OCI-LY7 (cell line): ENCODE results near the gene GRID1.

ENCODE experiments used
- EZH2phosphoT487 ChIP-seq: fragments of 200-600 bp; sonication (generic); IDR thresholded peaks from 2 replicates; pipeline ENCODE4 v1.6.1; 2018; ENCODE audit warnings: low read depth, borderline replicate concordance, mild to moderate bottlenecking, mixed run types, antibody characterized with exemption, low read length, moderate library complexity, mixed read lengths
- TF ChIP-seq, protein P1 (sequence below): fragments of 200-600 bp; sonication (generic); conservative IDR thresholded peaks from 2 replicates; pipeline ENCODE4 v1.5.1; 2014; ENCODE audit warnings: mild to moderate bottlenecking, antibody characterized with exemption, low read length, moderate library complexity, mixed read lengths

DNA sequence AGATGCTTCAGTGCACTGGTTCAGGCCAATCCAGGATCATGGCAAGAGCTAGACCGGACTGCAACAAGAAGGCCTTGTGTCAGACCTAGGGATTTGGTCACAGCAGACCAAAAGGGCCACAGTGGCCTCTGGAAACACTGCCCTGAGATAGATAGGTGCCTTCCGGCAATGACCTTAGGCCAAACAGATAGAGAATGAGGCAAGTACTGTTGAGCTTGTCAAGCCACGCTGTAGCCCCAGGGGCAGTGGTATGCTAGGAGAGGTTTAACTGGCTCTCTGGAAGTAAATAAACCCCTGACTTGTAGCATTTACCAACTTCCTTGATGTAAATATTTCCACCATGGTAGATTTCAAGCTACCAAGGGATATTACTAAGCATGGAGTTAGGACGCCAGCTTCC lies 197.5 kb downstream of the GRID1 start:
- TF ChIP-seq, protein P1, sequence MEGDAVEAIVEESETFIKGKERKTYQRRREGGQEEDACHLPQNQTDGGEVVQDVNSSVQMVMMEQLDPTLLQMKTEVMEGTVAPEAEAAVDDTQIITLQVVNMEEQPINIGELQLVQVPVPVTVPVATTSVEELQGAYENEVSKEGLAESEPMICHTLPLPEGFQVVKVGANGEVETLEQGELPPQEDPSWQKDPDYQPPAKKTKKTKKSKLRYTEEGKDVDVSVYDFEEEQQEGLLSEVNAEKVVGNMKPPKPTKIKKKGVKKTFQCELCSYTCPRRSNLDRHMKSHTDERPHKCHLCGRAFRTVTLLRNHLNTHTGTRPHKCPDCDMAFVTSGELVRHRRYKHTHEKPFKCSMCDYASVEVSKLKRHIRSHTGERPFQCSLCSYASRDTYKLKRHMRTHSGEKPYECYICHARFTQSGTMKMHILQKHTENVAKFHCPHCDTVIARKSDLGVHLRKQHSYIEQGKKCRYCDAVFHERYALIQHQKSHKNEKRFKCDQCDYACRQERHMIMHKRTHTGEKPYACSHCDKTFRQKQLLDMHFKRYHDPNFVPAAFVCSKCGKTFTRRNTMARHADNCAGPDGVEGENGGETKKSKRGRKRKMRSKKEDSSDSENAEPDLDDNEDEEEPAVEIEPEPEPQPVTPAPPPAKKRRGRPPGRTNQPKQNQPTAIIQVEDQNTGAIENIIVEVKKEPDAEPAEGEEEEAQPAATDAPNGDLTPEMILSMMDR: no peak
- no peak for TF ChIP-seq EZH2phosphoT487
